WTC11 (cell line): ENCODE results near the gene HLF. TPM values are rescaled to one million over a fixed set of nuclear protein-coding genes. Genes with fewer than 3 reads are reported as not detected.

ENCODE experiments used
- ATAC-seq: fragments of 200-7000 bp; cut with Tn5 transposase; 2 replicates; pipeline ENCODE4 v1.10.0; 2021; ENCODE audit warnings: mild to moderate bottlenecking, moderate library complexity
- CTCF ChIA-PET: fragments of 300-600 bp; sonication (Branson Sonifier 250); formaldehyde crosslinking; loops from one replicate; lab custom pipeline; 2021; ENCODE audit warnings: antibody characterized with exemption; lab: Charles Lee
- POLR2A ChIA-PET: fragments of 350-600 bp; sonication (Branson Sonifier 250); formaldehyde crosslinking; loops from one replicate; lab custom pipeline; 2021; ENCODE audit warnings: antibody characterized with exemption; lab: Charles Lee
- DNase-seq: peaks from one replicate; pipeline ENCODE4 v3.0.0; 2021; ENCODE audit warnings: low spot score
- H3K27ac Mint-ChIP-seq: 2 replicates; pipeline ENCODE4 v1.8.0; 2021; ENCODE audit warnings: mixed read lengths
- H3K27me3 Mint-ChIP-seq: 2 replicates; pipeline ENCODE4 v1.8.0; 2021; ENCODE audit warnings: low read depth, mild to moderate bottlenecking, moderate library complexity, mixed read lengths
- H3K36me3 Mint-ChIP-seq: 2 replicates; pipeline ENCODE4 v1.8.0; 2021; ENCODE audit warnings: mixed read lengths
- H3K4me1 Mint-ChIP-seq: 2 replicates; pipeline ENCODE4 v1.8.0; 2022; ENCODE audit warnings: mixed read lengths
- H3K4me3 Mint-ChIP-seq: 2 replicates; pipeline ENCODE4 v1.8.0; 2021; ENCODE audit warnings: mild to moderate bottlenecking, moderate library complexity, mixed read lengths
- H3K9me3 Mint-ChIP-seq: 2 replicates; pipeline ENCODE4 v1.8.0; 2021; ENCODE audit warnings: mixed read lengths
- ESRRA ChIP-seq: sonication (generic); formaldehyde crosslinking; IDR thresholded peaks from 2 replicates; pipeline ENCODE4 v1.8.1; 2022; ENCODE audit warnings: mild to moderate bottlenecking, missing genetic modification reagents, borderline replicate concordance
- GRHL2 ChIP-seq: fragments of 250-450 bp; sonication (Bioruptor Pico); IDR thresholded peaks from 2 replicates; pipeline ENCODE4 v1.8.0; 2022; ENCODE audit warnings: mild to moderate bottlenecking, moderate library complexity; ENCODE audit not compliant: insufficient replicate concordance, severe bottlenecking
- HMGA2 ChIP-seq: fragments of 250-450 bp; sonication (Bioruptor Pico); IDR thresholded peaks from 2 replicates; pipeline ENCODE4 v1.4.0; 2021; ENCODE audit warnings: mild to moderate bottlenecking, moderate library complexity
- IRF2 ChIP-seq: sonication (generic); formaldehyde crosslinking; IDR thresholded peaks from 2 replicates; pipeline ENCODE4 v1.8.0; 2022; ENCODE audit warnings: low read depth, missing genetic modification reagents, borderline replicate concordance
- RORB ChIP-seq: fragments of 250-450 bp; sonication (Bioruptor Pico); IDR thresholded peaks from 2 replicates; pipeline ENCODE4 v1.9.0; 2021; ENCODE audit warnings: mild to moderate bottlenecking
- SOX15 ChIP-seq: fragments of 250-450 bp; sonication (Bioruptor Pico); IDR thresholded peaks from 2 replicates; pipeline ENCODE4 v1.9.0; 2021; ENCODE audit warnings: mild to moderate bottlenecking
- TEAD1 ChIP-seq: sonication (generic); formaldehyde crosslinking; IDR thresholded peaks from 2 replicates; pipeline ENCODE4 v1.8.0; 2022; ENCODE audit warnings: mild to moderate bottlenecking, missing genetic modification reagents
- ZNF121 ChIP-seq: sonication (generic); formaldehyde crosslinking; IDR thresholded peaks from 2 replicates; pipeline ENCODE4 v1.8.0; 2023; ENCODE audit warnings: missing genetic modification reagents
- total RNA-seq: library from RNA; stranded (reverse); gene quantifications from 3 replicates; pipeline ENCODE4 v1.2.3, GENCODE V29; 2021
- TF ChIP-seq, protein P1 (sequence below): sonication (generic); formaldehyde crosslinking; IDR thresholded peaks from 2 replicates; pipeline ENCODE4 v1.8.1; 2023; ENCODE audit warnings: mild to moderate bottlenecking, missing genetic modification reagents, moderate library complexity
- TF ChIP-seq, protein P2 (sequence below): sonication (generic); formaldehyde crosslinking; IDR thresholded peaks from 2 replicates; pipeline ENCODE4 v1.8.1; 2023; ENCODE audit warnings: mild to moderate bottlenecking, missing genetic modification reagents
- TF ChIP-seq, protein P3 (sequence below): sonication (generic); formaldehyde crosslinking; IDR thresholded peaks from 2 replicates; pipeline ENCODE4 v1.8.0; 2023; ENCODE audit warnings: missing genetic modification reagents
- TF ChIP-seq, protein P4 (sequence below): sonication (generic); formaldehyde crosslinking; IDR thresholded peaks from 2 replicates; pipeline ENCODE4 v1.8.1; 2023; ENCODE audit warnings: mild to moderate bottlenecking, missing genetic modification reagents, moderate library complexity
- TF ChIP-seq, protein P5 (sequence below): sonication (generic); formaldehyde crosslinking; IDR thresholded peaks from 2 replicates; pipeline ENCODE4 v1.8.0; 2022; ENCODE audit warnings: missing genetic modification reagents
- TF ChIP-seq, protein P6 (sequence below): sonication (generic); formaldehyde crosslinking; IDR thresholded peaks from 2 replicates; pipeline ENCODE4 v1.8.1; 2023; ENCODE audit warnings: mild to moderate bottlenecking, missing genetic modification reagents, borderline replicate concordance

The HLF gene
- total RNA-seq, 1 experiment from 2014 or later = 0.31 TPM

DNA sequence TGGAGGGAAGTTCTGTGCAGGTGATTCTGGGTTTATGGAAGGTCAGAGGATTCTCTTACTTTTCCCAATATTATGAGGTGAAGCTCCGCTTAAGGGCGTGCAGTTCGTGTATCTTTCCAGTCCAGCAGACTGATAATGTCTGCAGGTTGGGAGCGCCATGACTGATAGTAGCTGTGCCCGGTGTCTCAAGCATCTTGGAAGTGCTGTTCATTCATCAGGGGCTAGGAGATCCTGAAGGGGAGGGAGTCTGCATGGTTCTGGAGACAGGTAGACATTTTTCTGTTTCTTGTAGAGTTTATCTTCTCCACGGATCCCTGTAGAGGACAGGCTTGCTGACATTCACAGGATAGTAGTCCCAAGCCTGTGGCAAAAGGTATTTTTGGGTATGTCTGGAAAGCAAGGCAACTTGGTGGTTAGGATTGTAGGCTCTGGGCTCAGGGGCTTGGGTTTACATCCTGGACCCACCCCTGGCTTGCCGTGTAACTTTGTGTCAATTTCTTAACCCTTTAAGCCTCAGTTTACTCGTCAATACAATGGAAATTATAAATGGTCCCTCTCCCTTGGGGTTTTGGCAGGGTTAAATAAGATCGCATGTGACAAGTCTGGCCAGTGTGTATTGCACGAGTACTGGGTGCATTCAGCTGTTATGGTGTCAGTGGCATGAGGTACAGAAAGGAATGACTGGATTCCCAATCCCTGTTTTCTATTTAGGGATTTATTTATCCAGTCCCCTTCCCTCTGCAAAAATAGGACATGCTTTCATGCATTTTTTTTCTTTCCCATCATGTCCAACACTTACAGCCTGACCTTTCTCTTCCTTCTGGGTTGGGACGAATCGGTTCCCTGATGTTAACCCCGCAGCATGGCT, 8.2 kb downstream of the HLF start:
- no peaks in the 10 kb centered on the region for H3K4me1 Mint-ChIP-seq
- POLR2A ChIA-PET = no interaction called here
- no peaks in the 10 kb centered on the region for H3K36me3 Mint-ChIP-seq
- CTCF ChIA-PET = no interaction called here
- DNase-seq (no peak), ATAC-seq (no peak)
- no peaks in the 10 kb centered on the region for H3K9me3 Mint-ChIP-seq
- TF ChIP-seq IRF2 = no peak
- TF ChIP-seq ZNF121 (CRISPR knock-in tag) = no peak
- TF ChIP-seq, protein P1, sequence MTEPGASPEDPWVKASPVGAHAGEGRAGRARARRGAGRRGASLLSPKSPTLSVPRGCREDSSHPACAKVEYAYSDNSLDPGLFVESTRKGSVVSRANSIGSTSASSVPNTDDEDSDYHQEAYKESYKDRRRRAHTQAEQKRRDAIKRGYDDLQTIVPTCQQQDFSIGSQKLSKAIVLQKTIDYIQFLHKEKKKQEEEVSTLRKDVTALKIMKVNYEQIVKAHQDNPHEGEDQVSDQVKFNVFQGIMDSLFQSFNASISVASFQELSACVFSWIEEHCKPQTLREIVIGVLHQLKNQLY (CRISPR knock-in tag) = no peak
- TF ChIP-seq, protein P2, sequence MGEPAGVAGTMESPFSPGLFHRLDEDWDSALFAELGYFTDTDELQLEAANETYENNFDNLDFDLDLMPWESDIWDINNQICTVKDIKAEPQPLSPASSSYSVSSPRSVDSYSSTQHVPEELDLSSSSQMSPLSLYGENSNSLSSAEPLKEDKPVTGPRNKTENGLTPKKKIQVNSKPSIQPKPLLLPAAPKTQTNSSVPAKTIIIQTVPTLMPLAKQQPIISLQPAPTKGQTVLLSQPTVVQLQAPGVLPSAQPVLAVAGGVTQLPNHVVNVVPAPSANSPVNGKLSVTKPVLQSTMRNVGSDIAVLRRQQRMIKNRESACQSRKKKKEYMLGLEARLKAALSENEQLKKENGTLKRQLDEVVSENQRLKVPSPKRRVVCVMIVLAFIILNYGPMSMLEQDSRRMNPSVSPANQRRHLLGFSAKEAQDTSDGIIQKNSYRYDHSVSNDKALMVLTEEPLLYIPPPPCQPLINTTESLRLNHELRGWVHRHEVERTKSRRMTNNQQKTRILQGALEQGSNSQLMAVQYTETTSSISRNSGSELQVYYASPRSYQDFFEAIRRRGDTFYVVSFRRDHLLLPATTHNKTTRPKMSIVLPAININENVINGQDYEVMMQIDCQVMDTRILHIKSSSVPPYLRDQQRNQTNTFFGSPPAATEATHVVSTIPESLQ (CRISPR knock-in tag) = no peak
- no peak for TF ChIP-seq SOX15 (CRISPR knock-in tag)
- TF ChIP-seq, protein P3, sequence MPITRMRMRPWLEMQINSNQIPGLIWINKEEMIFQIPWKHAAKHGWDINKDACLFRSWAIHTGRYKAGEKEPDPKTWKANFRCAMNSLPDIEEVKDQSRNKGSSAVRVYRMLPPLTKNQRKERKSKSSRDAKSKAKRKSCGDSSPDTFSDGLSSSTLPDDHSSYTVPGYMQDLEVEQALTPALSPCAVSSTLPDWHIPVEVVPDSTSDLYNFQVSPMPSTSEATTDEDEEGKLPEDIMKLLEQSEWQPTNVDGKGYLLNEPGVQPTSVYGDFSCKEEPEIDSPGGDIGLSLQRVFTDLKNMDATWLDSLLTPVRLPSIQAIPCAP (CRISPR knock-in tag) = no peak
- TF ChIP-seq, protein P4, sequence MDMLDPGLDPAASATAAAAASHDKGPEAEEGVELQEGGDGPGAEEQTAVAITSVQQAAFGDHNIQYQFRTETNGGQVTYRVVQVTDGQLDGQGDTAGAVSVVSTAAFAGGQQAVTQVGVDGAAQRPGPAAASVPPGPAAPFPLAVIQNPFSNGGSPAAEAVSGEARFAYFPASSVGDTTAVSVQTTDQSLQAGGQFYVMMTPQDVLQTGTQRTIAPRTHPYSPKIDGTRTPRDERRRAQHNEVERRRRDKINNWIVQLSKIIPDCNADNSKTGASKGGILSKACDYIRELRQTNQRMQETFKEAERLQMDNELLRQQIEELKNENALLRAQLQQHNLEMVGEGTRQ (CRISPR knock-in tag) = no peak
- no peak for TF ChIP-seq TEAD1 (CRISPR knock-in tag)
- TF ChIP-seq RORB (CRISPR knock-in tag) = no peak
- TF ChIP-seq, protein P5, sequence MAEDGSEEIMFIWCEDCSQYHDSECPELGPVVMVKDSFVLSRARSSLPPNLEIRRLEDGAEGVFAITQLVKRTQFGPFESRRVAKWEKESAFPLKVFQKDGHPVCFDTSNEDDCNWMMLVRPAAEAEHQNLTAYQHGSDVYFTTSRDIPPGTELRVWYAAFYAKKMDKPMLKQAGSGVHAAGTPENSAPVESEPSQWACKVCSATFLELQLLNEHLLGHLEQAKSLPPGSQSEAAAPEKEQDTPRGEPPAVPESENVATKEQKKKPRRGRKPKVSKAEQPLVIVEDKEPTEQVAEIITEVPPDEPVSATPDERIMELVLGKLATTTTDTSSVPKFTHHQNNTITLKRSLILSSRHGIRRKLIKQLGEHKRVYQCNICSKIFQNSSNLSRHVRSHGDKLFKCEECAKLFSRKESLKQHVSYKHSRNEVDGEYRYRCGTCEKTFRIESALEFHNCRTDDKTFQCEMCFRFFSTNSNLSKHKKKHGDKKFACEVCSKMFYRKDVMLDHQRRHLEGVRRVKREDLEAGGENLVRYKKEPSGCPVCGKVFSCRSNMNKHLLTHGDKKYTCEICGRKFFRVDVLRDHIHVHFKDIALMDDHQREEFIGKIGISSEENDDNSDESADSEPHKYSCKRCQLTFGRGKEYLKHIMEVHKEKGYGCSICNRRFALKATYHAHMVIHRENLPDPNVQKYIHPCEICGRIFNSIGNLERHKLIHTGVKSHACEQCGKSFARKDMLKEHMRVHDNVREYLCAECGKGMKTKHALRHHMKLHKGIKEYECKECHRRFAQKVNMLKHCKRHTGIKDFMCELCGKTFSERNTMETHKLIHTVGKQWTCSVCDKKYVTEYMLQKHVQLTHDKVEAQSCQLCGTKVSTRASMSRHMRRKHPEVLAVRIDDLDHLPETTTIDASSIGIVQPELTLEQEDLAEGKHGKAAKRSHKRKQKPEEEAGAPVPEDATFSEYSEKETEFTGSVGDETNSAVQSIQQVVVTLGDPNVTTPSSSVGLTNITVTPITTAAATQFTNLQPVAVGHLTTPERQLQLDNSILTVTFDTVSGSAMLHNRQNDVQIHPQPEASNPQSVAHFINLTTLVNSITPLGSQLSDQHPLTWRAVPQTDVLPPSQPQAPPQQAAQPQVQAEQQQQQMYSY (CRISPR knock-in tag) = no peak
- TF ChIP-seq HMGA2 (CRISPR knock-in tag) = no peak
- TF ChIP-seq, protein P6, sequence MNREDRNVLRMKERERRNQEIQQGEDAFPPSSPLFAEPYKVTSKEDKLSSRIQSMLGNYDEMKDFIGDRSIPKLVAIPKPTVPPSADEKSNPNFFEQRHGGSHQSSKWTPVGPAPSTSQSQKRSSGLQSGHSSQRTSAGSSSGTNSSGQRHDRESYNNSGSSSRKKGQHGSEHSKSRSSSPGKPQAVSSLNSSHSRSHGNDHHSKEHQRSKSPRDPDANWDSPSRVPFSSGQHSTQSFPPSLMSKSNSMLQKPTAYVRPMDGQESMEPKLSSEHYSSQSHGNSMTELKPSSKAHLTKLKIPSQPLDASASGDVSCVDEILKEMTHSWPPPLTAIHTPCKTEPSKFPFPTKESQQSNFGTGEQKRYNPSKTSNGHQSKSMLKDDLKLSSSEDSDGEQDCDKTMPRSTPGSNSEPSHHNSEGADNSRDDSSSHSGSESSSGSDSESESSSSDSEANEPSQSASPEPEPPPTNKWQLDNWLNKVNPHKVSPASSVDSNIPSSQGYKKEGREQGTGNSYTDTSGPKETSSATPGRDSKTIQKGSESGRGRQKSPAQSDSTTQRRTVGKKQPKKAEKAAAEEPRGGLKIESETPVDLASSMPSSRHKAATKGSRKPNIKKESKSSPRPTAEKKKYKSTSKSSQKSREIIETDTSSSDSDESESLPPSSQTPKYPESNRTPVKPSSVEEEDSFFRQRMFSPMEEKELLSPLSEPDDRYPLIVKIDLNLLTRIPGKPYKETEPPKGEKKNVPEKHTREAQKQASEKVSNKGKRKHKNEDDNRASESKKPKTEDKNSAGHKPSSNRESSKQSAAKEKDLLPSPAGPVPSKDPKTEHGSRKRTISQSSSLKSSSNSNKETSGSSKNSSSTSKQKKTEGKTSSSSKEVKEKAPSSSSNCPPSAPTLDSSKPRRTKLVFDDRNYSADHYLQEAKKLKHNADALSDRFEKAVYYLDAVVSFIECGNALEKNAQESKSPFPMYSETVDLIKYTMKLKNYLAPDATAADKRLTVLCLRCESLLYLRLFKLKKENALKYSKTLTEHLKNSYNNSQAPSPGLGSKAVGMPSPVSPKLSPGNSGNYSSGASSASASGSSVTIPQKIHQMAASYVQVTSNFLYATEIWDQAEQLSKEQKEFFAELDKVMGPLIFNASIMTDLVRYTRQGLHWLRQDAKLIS (CRISPR knock-in tag) = no peak
- TF ChIP-seq ESRRA (CRISPR knock-in tag) = no peak
- TF ChIP-seq GRHL2 (CRISPR knock-in tag) = no peak
- peaks cover 24% of the 10 kb centered on the region for H3K27me3 Mint-ChIP-seq
- H3K27ac Mint-ChIP-seq = no peak overlapping the region
- H3K4me3 Mint-ChIP-seq = no peak overlapping the region
